ENCODE measurements around the gene CRYGS. TPM values are rescaled to one million over a fixed set of nuclear protein-coding genes. Genes with fewer than 3 reads are reported as not detected.
"Not testable (repeated sequence)": the region's sequence is repeated elsewhere in the genome, so short reads cannot be mapped to it uniquely, and the experiment has no call there.

CRYGS gene
- polyA plus RNA-seq, 2 of the 4 experiments (the other 2 are of a cell fraction) = 0.65 to 2.5 TPM

DNA sequence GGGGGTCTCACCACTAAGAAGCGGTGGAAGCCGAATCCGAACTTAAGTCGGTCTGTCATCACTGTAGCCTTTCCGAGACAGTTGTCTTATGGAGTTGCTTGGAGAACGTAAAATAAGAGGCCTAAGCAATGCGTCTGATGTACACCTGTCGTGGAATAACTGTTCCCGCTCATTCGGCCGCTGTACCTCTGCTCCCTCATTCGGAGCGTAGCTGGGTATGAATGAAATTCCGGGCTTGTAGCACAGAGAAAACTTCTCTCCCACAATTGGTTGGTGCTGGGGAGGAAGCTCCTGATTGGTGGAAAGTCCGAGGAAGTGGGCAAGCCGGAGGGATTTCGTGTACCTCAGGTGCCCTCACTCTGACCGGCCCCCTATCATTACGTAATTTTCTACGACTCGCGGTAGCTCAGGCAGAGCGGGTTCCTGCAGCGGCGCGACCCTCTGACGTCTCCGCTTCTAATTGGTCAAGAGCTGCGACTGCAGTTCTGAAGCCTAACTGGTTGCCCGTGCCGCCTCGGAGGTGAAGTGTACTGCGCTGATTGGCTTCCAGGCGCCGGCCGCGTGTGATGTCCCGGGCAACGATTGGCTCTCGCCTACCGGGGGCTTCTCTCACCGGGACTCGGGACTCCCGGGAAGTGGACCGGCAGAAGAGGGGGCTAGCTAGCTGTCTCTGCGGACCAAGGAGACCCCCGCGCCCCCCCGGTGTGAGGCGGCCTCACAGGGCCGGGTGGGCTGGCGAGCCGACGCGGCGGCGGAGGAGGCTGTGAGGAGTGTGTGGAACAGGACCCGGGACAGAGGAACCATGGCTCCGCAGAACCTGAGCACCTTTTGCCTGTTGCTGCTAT is 26.1 kb upstream of the CRYGS start, which contains the start of gene DNAJB11 (continued):
- no peak for TF ChIP-seq MAZ (IDR thresholded peaks at IDR 0.05; ENCODE audit: borderline replicate concordance, low read depth, low read length)
- no peak for TF ChIP-seq CBX2 (IDR thresholded peaks at IDR 0.05; ENCODE audit: borderline replicate concordance, low read depth)
- peak; percentile 87 for TF ChIP-seq RFX5 (IDR thresholded peaks at IDR 0.05)
- TF ChIP-seq, protein P1, sequence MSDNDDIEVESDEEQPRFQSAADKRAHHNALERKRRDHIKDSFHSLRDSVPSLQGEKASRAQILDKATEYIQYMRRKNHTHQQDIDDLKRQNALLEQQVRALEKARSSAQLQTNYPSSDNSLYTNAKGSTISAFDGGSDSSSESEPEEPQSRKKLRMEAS (IDR thresholded peaks at IDR 0.05) = peak; percentile 75
- TF ChIP-seq ZNF302 (CRISPR knock-in tag; IDR thresholded peaks at IDR 0.05) = no peak
- TF ChIP-seq, protein P2, sequence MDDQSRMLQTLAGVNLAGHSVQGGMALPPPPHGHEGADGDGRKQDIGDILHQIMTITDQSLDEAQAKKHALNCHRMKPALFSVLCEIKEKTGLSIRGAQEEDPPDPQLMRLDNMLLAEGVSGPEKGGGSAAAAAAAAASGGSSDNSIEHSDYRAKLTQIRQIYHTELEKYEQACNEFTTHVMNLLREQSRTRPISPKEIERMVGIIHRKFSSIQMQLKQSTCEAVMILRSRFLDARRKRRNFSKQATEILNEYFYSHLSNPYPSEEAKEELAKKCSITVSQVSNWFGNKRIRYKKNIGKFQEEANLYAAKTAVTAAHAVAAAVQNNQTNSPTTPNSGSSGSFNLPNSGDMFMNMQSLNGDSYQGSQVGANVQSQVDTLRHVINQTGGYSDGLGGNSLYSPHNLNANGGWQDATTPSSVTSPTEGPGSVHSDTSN (IDR thresholded peaks at IDR 0.05) = no peak
- no peak for TF ChIP-seq TFCP2L1 (CRISPR knock-in tag; IDR thresholded peaks at IDR 0.05)
- TF ChIP-seq ZC3H11A (IDR thresholded peaks at IDR 0.05) = no peak

DNA sequence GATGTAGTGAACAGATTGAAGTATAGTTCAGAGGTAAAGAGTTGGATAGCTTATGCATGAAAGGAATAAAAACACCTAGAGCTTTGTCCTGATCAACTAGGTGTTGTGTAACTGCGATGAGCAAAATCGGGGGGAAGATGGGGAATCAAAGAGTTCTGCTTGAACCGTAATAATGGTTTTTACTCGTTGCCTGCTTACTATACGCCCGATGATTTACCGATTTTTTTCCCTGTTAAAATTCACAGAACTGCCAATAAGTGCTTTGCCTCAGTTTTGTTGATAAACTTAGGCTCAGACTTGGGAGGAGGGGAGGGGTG is 25.6 kb upstream of the CRYGS start:
- DNase-seq (ENCODE audit: low read depth in 1 of 2, low spot score in 1 of 2) (no peak), ATAC-seq (no peak), FAIRE-seq (no peak)
- Histone ChIP-seq H3K27ac (peak overlapping the region; percentile 75 to 84), H3K9me3 (no peaks in the 10 kb centered on the region), H3K4me1 (peaks cover 16% of the 10 kb centered on the region; the same call in 2 of the 3 replicates), H3K4me3 (peak overlapping the region; percentile 71), H3K4me2 (peak overlapping the region; percentile 97)
- 3% methylated on average over 7 of the region's 7 CpGs for WGBS (ENCODE audit: missing lambda C conversion rate)
- CTCF ChIA-PET = interaction anchor here (1.5 to 8.0 kb wide), 2 partner anchors 17 to 45 kb away, joined by 5 to 48 read pairs; partner anchors contain the start of gene AHSG
- POLR2A ChIA-PET = interaction anchor here (0.6 to 1.6 kb wide), 8 partner anchors 17 to 632 kb away, joined by 3 to 24 read pairs (median 4); partner anchors contain the start of genes EIF4A2 and TRA2B
- TF ChIP-seq FOSB (CRISPR knock-in tag; IDR thresholded peaks at IDR 0.05) (no peak), NFE2L2 (conservative IDR thresholded peaks at IDR 0.05; ENCODE audit: low read length) (no peak), MYC (IDR thresholded peaks at IDR 0.05; ENCODE audit: borderline replicate concordance, low read length) (no peak)

DNA sequence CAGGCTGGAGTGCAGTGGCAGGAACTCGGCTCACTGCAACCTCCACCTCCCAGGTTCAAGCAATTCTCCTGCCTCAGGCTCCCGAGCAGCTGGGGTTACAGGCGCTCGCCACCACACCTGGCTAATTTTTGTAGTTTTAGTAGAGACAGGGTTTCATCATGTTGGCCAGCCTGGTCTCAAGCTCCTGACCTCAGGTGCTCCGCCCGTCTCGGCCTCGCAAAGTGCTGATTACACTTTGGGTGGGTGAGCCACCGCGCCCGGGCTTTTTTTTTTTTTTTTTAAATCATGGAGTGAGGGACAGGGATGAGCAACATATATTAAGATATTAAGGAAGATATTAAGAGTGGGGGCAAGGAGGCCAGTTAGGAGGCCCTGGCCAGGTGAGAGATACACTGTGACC is 25.2 kb upstream of the CRYGS start:
- not testable (repeated sequence) for DNase-seq (ENCODE audit: low read depth in 1 of 2, low spot score in 1 of 2); FAIRE-seq; ATAC-seq; H3K9me3 ChIP-seq
- CTCF ChIA-PET = interaction anchor here (0.6 to 8.0 kb wide), 2 partner anchors 46 to 239 kb away, joined by 5 to 48 read pairs; partner anchors contain the start of gene AHSG
- H3K4me3 ChIP-seq = peak overlapping the region; percentile 71
- POLR2A ChIA-PET = interaction anchor here (1.6 kb wide), 1 partner anchor 48 kb away, joined by 5 read pairs; no protein-coding TSS in a partner anchor
- 84% methylated on average over 11 of the region's 11 CpGs for WGBS (ENCODE audit: missing lambda C conversion rate)
- peak overlapping the region; percentile 97 for H3K4me2 ChIP-seq
- peak overlapping the region; percentile 75 to 84; a peak in 4 of 6 replicates for H3K27ac ChIP-seq
- H3K4me1 ChIP-seq = peaks cover 16% of the 10 kb centered on the region; the same call in 2 of the 3 replicates

DNA sequence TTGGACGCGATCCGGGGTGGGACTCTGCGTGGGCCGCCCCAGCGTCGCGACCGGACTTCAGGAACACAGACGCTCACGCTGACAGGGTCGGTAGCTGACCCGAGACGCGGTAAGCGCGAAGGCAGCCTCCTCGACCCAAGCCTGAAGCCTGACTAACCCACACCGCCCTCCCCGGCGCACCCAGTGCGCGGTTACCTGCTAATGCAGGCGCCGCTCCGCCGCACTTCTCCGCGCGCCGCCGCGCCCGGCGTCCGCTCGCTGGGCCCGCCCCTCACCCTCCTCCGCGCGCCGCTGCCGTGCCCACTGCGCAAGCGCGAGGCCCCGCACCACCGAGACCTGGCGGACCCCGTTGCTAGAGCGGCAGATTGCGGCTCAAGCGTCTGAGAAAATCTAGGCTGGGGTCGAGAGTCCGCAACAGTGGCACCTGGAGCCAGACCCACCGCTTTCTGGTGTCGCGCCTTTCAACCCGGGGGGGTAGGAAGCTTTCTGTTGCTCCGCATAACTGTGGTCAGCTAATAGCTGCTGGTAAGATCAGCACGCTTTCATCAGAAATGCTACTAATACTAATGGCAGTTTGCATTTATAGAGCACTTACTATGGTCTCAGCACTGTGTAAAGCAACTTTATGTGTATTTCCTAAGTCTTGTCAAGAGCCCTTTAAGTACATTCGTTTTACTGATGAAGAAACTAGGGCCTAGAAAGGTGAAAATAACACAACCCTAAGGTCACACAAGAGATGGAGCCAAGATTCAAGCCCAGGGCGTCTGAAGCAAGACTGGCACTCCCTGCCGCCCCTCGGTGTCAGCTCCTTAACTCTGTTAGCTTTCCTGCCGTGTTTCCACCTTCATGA is 23.1 kb upstream of the CRYGS start, which contains the start of gene TBCCD1:
Gene TBCCD1 (minus strand): TSS at position 268 of the 850 bp plus-strand sequence. CDS start 3,010 bp downstream, outside the sequence.
- DNase-seq (ENCODE audit: low read depth in 1 of 2, low spot score in 1 of 2) (peak; percentile 60 to 90), ATAC-seq (peak; percentile 70 to 73), FAIRE-seq (no peak)
- ChIA-PET POLR2A (no interaction called here), CTCF (interaction anchor here (0.5 to 8.0 kb wide), 4 partner anchors 27 to 325 kb away, joined by 3 to 48 read pairs (median 4); partner anchors contain the start of gene AHSG)
- Histone ChIP-seq H3K9me3 (no peaks in the 10 kb centered on the region), H3K4me1 (peaks cover 16% of the 10 kb centered on the region; the same call in 2 of the 3 replicates), H3K4me3 (peak within 1 kb of the TSS; percentile 96), H3K27ac (peak within 1 kb of the TSS; percentile 88 to 96), H3K4me2 (peak within 1 kb of the TSS; percentile 58)
- TF ChIP-seq BHLHE40 (IDR thresholded peaks at IDR 0.05; ENCODE audit: low read depth, low read length) (no peak), PHF8 (IDR thresholded peaks at IDR 0.05; ENCODE audit: borderline replicate concordance, low read depth) (peak; percentile 54; the same call in 1 of the 2 replicates), POLR2A (IDR thresholded peaks at IDR 0.05; ENCODE audit: low read length) (peak; percentile 94), TP53 (CRISPR knock-in tag; IDR thresholded peaks at IDR 0.05) (0 out of 2 replicates have a peak, but pooled peaks have one; percentile 41), HEYL (CRISPR knock-in tag; IDR thresholded peaks at IDR 0.05) (no peak), JUN (IDR thresholded peaks at IDR 0.05) (peak; percentile 57 to 83; a peak in 4 of 5 replicates), EHF (CRISPR knock-in tag; IDR thresholded peaks at IDR 0.05) (no peak), MYC (IDR thresholded peaks at IDR 0.05; ENCODE audit: borderline replicate concordance, low read length) (no peak), RFX5 (IDR thresholded peaks at IDR 0.05) (no peak)
- TF ChIP-seq, protein P1 (IDR thresholded peaks at IDR 0.05) = 0 out of 2 replicates have a peak, but pooled peaks have one; percentile 32
- TF ChIP-seq, protein P3, sequence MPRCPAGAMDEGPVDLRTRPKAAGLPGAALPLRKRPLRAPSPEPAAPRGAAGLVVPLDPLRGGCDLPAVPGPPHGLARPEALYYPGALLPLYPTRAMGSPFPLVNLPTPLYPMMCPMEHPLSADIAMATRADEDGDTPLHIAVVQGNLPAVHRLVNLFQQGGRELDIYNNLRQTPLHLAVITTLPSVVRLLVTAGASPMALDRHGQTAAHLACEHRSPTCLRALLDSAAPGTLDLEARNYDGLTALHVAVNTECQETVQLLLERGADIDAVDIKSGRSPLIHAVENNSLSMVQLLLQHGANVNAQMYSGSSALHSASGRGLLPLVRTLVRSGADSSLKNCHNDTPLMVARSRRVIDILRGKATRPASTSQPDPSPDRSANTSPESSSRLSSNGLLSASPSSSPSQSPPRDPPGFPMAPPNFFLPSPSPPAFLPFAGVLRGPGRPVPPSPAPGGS (IDR thresholded peaks at IDR 0.05) = peak; percentile 83; the same call in 1 of the 3 replicates
- WGBS (ENCODE audit: missing lambda C conversion rate) = 2% methylated on average over 5 of the region's 66 CpGs

Data from A549 (cell line).